Hepatic stellate cell (primary cell): ENCODE results near the gene CCNQ.

Experiments
- DNase-seq: peaks from one replicate; pipeline ENCODE4 v3.0.0; 2011; ENCODE audit warnings: low spot score

CCNQ gene

DNA sequence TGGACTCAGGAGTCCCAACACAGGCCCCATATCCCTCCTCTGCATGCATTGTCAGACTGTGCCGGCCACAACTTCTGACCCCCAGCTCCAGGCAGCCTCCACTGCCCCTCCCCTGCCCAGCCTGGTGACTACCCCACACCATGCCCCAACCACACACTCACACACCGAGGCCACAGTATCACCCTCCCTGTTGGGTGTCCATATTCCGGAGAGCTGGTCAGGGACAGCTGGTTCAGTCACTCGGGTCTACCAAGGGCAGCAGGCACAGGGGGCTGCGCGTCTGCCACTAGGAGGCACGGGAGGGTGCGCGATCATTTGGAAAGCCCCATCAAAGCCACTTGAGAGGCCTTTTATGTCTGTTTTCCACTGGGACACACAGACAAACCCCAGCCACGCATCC is 26.3 kb downstream of the CCNQ start:
- no peak for DNase-seq

DNA sequence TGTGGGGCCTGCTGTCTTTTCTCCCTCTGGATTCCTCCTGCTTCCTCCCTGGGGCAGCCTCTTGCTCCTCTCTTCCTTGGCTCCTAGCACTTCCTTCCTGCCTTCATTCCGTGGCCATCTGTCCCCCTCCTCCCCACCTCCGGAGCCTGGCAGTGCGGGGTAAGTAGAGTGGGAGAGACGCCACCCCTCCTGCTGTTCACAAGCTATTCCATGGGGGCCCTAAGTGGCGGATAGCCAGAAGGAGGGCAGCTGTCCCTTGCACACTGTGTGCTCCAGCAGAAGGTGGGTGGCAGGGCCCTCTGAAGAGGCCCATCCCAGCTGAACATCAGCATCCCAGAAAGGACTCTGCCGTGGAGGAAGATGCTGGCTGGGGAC is 27.4 kb downstream of the CCNQ start:
- DNase-seq = no peak

- no peak for DNase-seq
Measured at GRCh38 chrX:153569475-153569874, 29.5 kb downstream of the CCNQ start.

DNA sequence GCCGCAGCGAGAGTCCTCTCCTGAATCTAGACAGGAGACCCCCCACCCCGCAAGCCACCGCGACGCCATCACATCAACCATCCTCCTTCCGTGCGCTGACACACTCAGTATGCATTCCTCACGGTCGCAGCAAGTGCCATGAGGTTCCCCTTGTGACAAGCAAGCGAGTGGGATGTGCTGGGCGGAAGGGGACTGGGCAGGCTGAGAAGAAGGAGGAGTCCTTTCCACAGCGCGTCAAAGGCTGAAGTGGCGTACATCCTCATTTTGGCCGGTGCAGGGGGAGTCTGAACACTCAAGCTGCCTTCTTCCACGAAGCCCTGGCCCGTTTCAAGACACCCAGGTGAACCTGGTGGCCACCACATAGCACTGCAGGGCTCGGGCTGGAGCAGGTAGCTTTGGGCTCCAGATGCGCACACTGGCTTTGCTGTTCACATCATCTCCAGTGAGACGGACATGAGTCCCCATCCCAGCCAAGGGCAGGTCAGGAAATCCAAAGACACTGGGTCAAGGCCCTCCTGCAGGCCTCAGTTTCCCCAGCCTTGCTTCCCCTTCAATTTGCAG is 30.4 kb downstream of the CCNQ start:
- DNase-seq = no peak

DNA sequence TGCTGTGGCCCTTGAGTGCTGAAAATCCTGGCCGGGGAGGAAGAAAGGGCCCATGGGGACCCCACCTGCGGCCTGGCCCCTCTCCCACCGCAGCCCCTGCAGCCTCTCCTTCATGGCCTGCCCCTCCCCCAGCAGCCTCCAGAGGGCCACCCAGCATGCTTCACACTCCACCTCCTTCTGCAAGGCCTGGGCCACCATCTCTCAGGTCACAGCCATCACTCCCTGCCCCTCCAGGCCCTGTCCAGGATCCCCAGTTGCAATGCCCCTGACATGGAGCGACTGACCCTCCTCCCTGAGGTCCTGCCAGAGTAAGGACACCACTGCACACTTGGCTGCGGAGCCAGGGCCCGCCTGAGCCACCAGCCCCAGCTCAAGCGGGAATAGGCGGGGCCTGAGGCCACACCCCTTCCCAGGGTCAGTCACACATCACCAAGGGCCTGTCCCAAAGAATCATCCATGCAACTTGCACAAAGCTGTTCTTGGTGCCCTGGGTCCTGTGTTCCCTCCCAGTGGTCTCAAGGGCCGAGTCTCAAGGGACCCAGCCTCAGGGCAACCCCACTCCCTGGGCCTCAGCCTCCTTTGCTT is 32.9 kb downstream of the CCNQ start:
- DNase-seq = no peak

GRCh38 chrX:153564047-153564606 is 34.8 kb downstream of the CCNQ start:
- DNase-seq = no peak

GRCh38 chrX:153562546-153562945 is 36.4 kb downstream of the CCNQ start:
- DNase-seq = no peak

DNA sequence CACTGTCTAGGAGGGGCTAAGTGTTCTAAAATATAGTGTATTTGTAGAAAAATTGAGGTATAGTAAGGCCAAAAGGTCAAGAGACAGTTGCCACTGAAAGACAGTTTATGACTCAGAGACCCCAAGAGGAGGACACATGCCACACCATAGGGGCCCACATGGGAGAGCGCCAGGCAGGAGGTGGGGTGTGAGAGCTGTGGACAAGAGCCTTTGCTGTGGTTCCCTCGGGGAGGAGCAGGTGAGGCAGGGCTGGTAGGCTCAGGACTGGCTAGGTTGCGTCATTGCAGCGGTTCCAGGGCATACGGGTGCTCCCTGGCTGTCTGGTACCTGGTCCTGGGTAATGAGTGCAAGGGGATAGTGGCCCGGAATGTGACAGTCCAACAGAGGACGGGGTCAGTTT is 37.6 kb downstream of the CCNQ start:
- DNase-seq = no peak

GRCh38 chrX:153560466-153560865 is 38.5 kb downstream of the CCNQ start:
- DNase-seq = no peak

DNA sequence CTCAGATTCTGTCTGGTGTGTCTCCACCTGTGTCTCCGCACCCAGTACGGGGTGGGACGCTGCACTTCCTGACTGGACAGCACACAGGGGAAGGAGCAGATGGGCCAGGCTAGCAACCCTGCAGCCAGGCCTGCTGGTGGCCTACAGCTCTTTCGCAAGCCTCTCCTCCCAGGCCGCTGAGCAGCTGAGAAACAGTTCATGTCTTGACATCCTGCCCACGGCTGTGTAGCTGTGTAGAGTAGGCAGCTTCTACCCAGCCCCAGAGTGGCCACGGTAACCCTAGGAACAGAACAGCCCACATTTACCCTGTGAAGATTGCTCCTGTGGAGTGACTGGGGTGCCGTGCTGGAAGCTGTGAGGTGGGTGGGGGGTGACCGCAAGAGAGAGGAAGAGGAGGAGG is 38.9 kb downstream of the CCNQ start:
- no peak for DNase-seq

GRCh38 chrX:153557618-153558355 is 41.2 kb downstream of the CCNQ start:
- no peak for DNase-seq

GRCh38 chrX:153556767-153557166 is 42.2 kb downstream of the CCNQ start:
- DNase-seq = no peak

- DNase-seq = peak; percentile 86
Measured at GRCh38 chrX:153554519-153555167, 44.3 kb downstream of the CCNQ start.

- DNase-seq = no peak
Measured at GRCh38 chrX:153551135-153551534, 47.8 kb downstream of the CCNQ start.

DNA sequence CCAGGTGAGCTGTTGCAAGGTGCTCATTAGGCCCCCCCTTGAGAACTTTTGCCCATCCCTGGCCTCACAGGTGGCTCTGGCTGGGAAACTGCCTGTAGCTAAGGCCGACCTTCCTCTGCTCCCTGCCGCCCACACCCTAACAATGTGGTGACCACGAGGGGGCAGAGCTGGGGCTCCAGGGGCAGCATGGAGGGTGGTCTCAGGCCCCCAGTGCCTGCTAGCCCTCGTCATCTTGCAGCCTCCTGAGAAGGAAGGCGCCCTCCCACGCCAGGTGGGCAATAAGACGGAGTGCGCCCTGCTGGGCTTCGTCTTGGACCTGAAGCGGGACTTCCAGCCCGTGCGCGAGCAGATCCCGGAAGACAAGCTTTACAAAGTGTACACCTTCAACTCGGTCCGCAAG is 49.1 kb downstream of the CCNQ start:
- DNase-seq = no peak

DNA sequence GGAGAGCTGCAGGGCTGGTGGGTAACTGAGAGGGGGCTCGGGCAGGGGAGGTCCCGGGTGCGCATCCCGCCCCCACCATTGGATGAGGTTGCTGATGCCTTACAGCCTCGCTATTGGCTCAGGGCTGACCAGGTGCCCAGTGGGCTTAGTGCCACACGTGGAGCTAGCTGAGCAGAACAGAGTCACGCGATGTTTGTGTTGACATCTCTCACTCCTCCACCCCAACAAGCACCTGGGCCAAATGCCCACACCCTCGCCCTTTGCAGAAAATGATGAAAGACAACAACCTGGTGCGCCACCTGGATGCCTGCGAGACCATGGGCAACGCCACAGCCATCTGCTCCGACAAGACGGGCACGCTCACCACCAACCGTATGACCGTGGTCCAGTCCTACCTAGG is 49.7 kb downstream of the CCNQ start:
- no peak for DNase-seq

DNA sequence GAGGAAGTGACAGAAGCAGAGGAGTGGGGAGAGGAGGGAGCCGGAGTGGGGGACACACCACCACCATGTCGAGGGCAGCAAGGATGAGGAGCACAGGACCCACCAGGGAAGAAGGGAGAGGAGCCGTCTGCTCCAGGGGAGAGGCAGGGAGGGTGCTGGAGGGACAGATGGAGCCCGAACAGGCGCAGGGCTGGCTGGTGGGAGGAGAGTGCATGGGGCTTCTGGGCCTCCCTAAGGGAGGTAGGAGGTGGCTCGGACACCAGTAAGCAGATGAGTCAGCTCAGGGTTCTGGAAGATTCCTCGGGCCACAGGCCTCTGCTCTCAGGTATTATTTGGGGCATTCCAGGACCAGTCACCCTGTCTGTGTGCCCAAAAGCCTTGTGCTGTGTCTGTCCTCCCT is 51.7 kb downstream of the CCNQ start:
- DNase-seq = no peak

DNA sequence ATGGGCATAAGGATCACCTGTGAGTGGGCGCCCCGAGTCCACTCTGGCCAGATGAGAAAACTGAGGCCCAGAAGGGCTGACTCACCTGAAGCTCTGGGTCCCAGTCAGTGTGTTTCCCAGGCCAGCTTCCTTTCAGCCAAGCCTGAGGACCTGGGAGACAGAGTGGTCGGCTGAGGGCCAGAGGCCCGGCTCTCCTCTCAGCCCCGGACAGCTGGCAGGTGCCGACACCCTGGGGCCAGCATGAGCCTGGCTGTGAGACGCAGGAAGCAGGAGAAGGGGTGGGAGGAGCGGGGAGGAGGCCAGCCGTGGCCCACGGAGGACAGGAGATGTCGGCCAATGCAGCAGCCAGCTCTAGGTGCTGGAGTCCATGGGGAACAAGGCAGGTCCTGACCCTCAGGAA is 52.6 kb downstream of the CCNQ start:
- DNase-seq = no peak

GRCh38 chrX:153544727-153545126 is 54.2 kb downstream of the CCNQ start:
- DNase-seq = no peak

- no peak for DNase-seq
Measured at GRCh38 chrX:153539979-153540358, 59.0 kb downstream of the CCNQ start.

DNA sequence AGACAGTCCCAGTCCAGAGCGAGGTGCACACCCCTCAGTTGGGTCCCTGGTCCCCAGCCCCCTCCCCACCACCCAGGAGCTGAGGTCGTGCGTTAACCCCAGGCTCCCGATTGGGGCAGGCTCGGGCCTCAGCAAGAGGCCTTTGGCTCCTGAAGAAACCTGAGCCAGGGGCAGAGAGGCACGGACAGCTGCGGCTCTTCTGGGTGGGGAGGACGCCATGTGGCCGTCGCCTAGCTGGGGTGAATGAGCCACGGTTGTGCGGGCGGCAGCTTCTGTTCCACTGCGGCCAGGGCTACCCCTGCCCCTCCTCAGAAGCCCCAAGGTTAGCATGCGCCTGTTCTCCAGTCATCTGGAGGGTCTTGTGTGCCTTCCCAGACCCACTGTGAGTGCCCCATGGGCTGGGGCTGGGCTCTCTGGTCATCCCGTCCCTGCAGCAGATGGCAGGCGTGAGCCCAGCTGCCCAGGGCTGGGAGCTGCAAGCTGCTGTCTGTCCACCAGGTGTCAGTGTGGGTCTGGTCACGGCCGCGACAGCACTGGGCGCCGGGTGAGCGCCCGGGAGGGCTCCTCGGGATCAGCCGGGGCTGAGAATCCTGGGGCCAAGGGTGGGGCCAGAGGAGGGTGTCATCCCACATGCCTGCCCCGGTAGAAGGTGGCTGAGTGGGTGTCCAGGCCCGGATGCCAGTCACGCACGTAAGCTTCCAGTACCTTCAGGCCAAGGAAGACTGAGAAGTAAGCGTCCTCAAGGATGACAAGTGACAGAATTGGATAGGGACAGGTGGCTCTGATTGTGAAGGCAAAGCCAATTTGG is 59.6 kb downstream of the CCNQ start:
- peak; percentile 82 for DNase-seq

DNA sequence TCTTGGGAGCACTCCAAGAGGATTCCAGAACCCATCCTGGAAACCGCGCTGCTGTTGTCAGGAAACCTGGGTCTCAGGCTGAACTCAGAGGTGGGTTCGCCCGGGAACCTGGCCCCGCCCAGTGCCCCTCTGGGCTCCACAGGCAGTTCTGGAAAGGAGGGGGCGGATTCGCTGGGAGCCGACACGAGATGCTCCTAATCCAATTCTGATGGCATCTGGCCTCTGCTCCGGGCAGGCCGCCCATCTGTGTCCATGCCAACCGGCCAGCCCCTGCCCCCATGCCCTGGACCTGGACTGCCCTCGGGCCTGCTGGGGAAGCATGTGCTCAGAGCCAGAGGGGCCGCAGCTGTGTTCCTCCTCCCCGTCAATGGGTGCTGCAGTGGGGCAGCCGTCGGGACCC is 60.5 kb downstream of the CCNQ start:
- no peak for DNase-seq
